HEK293T (cell line): ENCODE measurements around the gene HMCN2.

ENCODE experiments used
- ARNT ChIP-seq: fragments of 450-650 bp; IDR thresholded peaks from 2 replicates; pipeline ENCODE4 v1.6.1; 2017; ENCODE audit warnings: mild to moderate bottlenecking
- BHLHE40 ChIP-seq: fragments of 450-650 bp; IDR thresholded peaks from 2 replicates; pipeline ENCODE4 v1.6.1; 2016; ENCODE audit warnings: mild to moderate bottlenecking, moderate library complexity, borderline replicate concordance
- ELF4 ChIP-seq: fragments of 450-650 bp; IDR thresholded peaks from 2 replicates; pipeline ENCODE4 v1.6.1; 2017; ENCODE audit warnings: antibody characterized with exemption
- FOXA1 ChIP-seq: fragments of 450-650 bp; IDR thresholded peaks from 2 replicates; pipeline ENCODE4 v1.6.1; 2016; ENCODE audit warnings: mild to moderate bottlenecking
- FOXK2 ChIP-seq: fragments of 450-650 bp; IDR thresholded peaks from 2 replicates; pipeline ENCODE4 v1.6.1; 2016; ENCODE audit warnings: mild to moderate bottlenecking
- HDGF ChIP-seq: fragments of 450-650 bp; IDR thresholded peaks from 2 replicates; pipeline ENCODE4 v1.6.1; 2017; ENCODE audit warnings: antibody characterized with exemption, borderline replicate concordance
- L3MBTL2 ChIP-seq: fragments of 450-650 bp; conservative IDR thresholded peaks from 2 replicates; pipeline ENCODE4 v1.6.1; 2016; ENCODE audit warnings: mild to moderate bottlenecking
- NFRKB ChIP-seq: fragments of 450-650 bp; IDR thresholded peaks from 2 replicates; pipeline ENCODE4 v1.6.1; 2016; ENCODE audit warnings: mild to moderate bottlenecking, moderate library complexity
- SP1 ChIP-seq: fragments of 450-650 bp; IDR thresholded peaks from 2 replicates; pipeline ENCODE4 v1.6.1; 2017
- SUZ12 ChIP-seq: fragments of 450-650 bp; IDR thresholded peaks from 2 replicates; pipeline ENCODE4 v1.6.1; 2016; ENCODE audit warnings: mild to moderate bottlenecking
- TARDBP ChIP-seq: fragments of 450-650 bp; IDR thresholded peaks from 2 replicates; pipeline ENCODE4 v1.6.1; 2016
- ZNF384 ChIP-seq: fragments of 450-650 bp; IDR thresholded peaks from 2 replicates; pipeline ENCODE4 v1.6.1; 2016

GRCh38 chr9:130432796-130433167 is 167.2 kb downstream of the HMCN2 start:
- TF ChIP-seq FOXA1 (no peak), HDGF (no peak), SP1 (no peak), ZNF384 (no peak), TARDBP (no peak), ELF4 (no peak), SUZ12 (no peak), FOXK2 (no peak), BHLHE40 (no peak), NFRKB (no peak), L3MBTL2 (no peak), ARNT (no peak)
